Measurements from ENCODE around the gene EPS8L3. TPM values are rescaled to one million over a fixed set of nuclear protein-coding genes. Genes with fewer than 3 reads are reported as not detected.

EPS8L3 gene
- total and polyA plus RNA-seq, 2 of the 4 experiments (the other 2 are of a cell fraction), result not detected

DNA sequence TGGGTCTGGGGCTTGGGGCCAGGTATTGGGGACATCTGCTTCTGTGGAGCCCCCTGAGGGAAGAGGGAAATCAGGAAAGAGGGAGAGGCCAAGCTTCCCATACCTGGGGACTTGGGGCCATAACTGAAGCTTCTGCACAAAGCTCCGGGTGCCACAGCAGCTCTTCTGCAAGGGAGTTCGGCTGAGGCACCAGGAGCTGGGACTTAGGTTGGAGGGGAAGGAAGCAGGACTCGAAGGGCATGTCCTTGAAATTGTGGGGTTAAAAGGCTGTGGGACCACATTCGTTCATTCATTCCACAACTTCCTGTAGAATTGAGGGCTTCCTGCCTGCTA lies 1.7 kb upstream of the EPS8L3 start:
- no peaks in the 10 kb centered on the region for H3K79me1 ChIP-seq (ENCODE audit: low read depth in 1 of 2, low read length in 2 of 2)
- no peak overlapping the region for H4K8ac ChIP-seq (ENCODE audit: low read depth in 2 of 2, low read length in 2 of 2)
- H2BK20ac ChIP-seq (ENCODE audit: low read depth, low read length), result no peak overlapping the region
- H3K4me3 ChIP-seq (ENCODE audit: insufficient read depth, low read depth, low read length), result no peak overlapping the region
- peak overlapping the region; percentile 46 for H2AK9ac ChIP-seq (replicated peaks; ENCODE audit: low read depth, low read length, poor library complexity)
- H4K5ac ChIP-seq (ENCODE audit: low read depth, low read length), result no peak overlapping the region
- TF ChIP-seq MXI1 (IDR thresholded peaks at IDR 0.05; ENCODE audit: borderline replicate concordance, low read depth, low read length) (no peak), BHLHE40 (IDR thresholded peaks at IDR 0.05; ENCODE audit: low read depth, low read length) (no peak), MAZ (IDR thresholded peaks at IDR 0.05; ENCODE audit: borderline replicate concordance, low read depth, low read length) (no peak), RAD21 (IDR thresholded peaks at IDR 0.05; ENCODE audit: low read length) (no peak), FOS (IDR thresholded peaks at IDR 0.05; ENCODE audit: low read depth, low read length) (no peak), CEBPB (IDR thresholded peaks at IDR 0.05; ENCODE audit: low read depth, low read length) (no peak), POLR2A (IDR thresholded peaks at IDR 0.05; ENCODE audit: low read depth, low read length) (no peak), CHD1 (IDR thresholded peaks at IDR 0.05; ENCODE audit: low read depth, low read length) (no peak), MAFK (IDR thresholded peaks at IDR 0.05; ENCODE audit: low read depth, low read length) (no peak), NFE2L2 (IDR thresholded peaks at IDR 0.05; ENCODE audit: low read depth, low read length) (no peak), SMC3 (IDR thresholded peaks at IDR 0.05; ENCODE audit: low read depth, low read length) (no peak)
- TF ChIP-seq, protein P1, sequence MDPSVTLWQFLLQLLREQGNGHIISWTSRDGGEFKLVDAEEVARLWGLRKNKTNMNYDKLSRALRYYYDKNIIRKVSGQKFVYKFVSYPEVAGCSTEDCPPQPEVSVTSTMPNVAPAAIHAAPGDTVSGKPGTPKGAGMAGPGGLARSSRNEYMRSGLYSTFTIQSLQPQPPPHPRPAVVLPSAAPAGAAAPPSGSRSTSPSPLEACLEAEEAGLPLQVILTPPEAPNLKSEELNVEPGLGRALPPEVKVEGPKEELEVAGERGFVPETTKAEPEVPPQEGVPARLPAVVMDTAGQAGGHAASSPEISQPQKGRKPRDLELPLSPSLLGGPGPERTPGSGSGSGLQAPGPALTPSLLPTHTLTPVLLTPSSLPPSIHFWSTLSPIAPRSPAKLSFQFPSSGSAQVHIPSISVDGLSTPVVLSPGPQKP (IDR thresholded peaks at IDR 0.05; ENCODE audit: borderline replicate concordance, low read depth, low read length), result no peak
- TF ChIP-seq, protein P2, sequence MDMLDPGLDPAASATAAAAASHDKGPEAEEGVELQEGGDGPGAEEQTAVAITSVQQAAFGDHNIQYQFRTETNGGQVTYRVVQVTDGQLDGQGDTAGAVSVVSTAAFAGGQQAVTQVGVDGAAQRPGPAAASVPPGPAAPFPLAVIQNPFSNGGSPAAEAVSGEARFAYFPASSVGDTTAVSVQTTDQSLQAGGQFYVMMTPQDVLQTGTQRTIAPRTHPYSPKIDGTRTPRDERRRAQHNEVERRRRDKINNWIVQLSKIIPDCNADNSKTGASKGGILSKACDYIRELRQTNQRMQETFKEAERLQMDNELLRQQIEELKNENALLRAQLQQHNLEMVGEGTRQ (IDR thresholded peaks at IDR 0.05; ENCODE audit: low read depth, low read length), result no peak
- TF ChIP-seq, protein P3, sequence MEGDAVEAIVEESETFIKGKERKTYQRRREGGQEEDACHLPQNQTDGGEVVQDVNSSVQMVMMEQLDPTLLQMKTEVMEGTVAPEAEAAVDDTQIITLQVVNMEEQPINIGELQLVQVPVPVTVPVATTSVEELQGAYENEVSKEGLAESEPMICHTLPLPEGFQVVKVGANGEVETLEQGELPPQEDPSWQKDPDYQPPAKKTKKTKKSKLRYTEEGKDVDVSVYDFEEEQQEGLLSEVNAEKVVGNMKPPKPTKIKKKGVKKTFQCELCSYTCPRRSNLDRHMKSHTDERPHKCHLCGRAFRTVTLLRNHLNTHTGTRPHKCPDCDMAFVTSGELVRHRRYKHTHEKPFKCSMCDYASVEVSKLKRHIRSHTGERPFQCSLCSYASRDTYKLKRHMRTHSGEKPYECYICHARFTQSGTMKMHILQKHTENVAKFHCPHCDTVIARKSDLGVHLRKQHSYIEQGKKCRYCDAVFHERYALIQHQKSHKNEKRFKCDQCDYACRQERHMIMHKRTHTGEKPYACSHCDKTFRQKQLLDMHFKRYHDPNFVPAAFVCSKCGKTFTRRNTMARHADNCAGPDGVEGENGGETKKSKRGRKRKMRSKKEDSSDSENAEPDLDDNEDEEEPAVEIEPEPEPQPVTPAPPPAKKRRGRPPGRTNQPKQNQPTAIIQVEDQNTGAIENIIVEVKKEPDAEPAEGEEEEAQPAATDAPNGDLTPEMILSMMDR (conservative IDR thresholded peaks at IDR 0.05; ENCODE audit: low read depth, low read length), result no peak
- intact Hi-C loops (cut with micrococcal nuclease) (no loop called here), dilution Hi-C loops (cut with HindIII; ENCODE audit: low sequenced_read_pairs, unreplicated experiment) (no loop called here), in situ Hi-C loops (cut with MboI; ENCODE audit: low sequenced_read_pairs) (no loop called here)
- H2BK15ac ChIP-seq (ENCODE audit: low read depth, low read length), result peak overlapping the region; percentile 35; the same call in 1 of the 3 replicates
- DNase-seq (no peak), ATAC-seq (ENCODE audit: low read depth) (no peak)
- no peak overlapping the region for H3K23ac ChIP-seq (ENCODE audit: low read depth, low read length)
- no peak overlapping the region for H2AFZ ChIP-seq (replicated peaks; ENCODE audit: low read length, poor library complexity)
- no peaks in the 10 kb centered on the region for H3K9me3 ChIP-seq (ENCODE audit: control insufficient read depth, insufficient read depth, low read length)
- peak overlapping the region; percentile 51 for H3K4ac ChIP-seq (ENCODE audit: low read depth, low read length)
- no peak overlapping the region for H2BK5ac ChIP-seq (ENCODE audit: low read depth, low read length, poor library complexity, severe bottlenecking)
- H2BK120ac ChIP-seq (ENCODE audit: low read depth, low read length), result peak overlapping the region; percentile 21; the same call in 1 of the 2 replicates
- peaks cover 18% of the 10 kb centered on the region for H3K4me1 ChIP-seq (ENCODE audit: control insufficient read depth, insufficient read depth, low read length)
- WGBS, 2 experiments (ENCODE audit: extremely low coverage in 2 of 2, insufficient read length in 1 of 2), result no CpG with 5 or more reads among the region's 4 CpGs
- H4K20me1 ChIP-seq (ENCODE audit: insufficient read depth, low read length), result no peaks in the 10 kb centered on the region
- H4K91ac ChIP-seq (ENCODE audit: insufficient read depth, low read depth, low read length), result no peak overlapping the region
- no peaks in the 10 kb centered on the region for H3K36me3 ChIP-seq (ENCODE audit: control insufficient read depth, insufficient read depth, low read length)
- ChIA-PET CTCF (no interaction called here), POLR2A (ENCODE audit: unreplicated experiment) (no interaction called here)
- H3K4me2 ChIP-seq (ENCODE audit: low read depth, low read length), result no peak overlapping the region
- H3K18ac ChIP-seq (ENCODE audit: low read depth, low read length), result no peak overlapping the region
- H3K14ac ChIP-seq (replicated peaks; ENCODE audit: low read depth, low read length), result no peak overlapping the region; the same call in 1 of the 2 replicates
- H2AK5ac ChIP-seq (ENCODE audit: low read depth, low read length), result no peak overlapping the region
- peaks cover 28% of the 10 kb centered on the region for H3K9me1 ChIP-seq (ENCODE audit: insufficient read depth, low read length)
- H3K9ac ChIP-seq (ENCODE audit: low read depth, low read length), result no peak overlapping the region
- H3K27ac ChIP-seq (ENCODE audit: insufficient read depth, low read length), result no peak overlapping the region
- no peaks in the 10 kb centered on the region for H3K27me3 ChIP-seq (ENCODE audit: control insufficient read depth, insufficient read depth, low read length)
- BruUV-seq (replicated peaks), result no TSS peak
- no peak overlapping the region for H3K56ac ChIP-seq (ENCODE audit: extremely low read depth, insufficient read depth, low read length)

Measured in IMR-90 (cell line).